Measurements from ENCODE around the gene UNC5CL.

Gene UNC5CL

GRCh38 chr6:41063884-41064285 is 24.9 kb upstream of the UNC5CL start:
- no peak for DNase-seq

- no peak for DNase-seq
These were observed 23.0 kb upstream of the UNC5CL start for GRCh38 chr6:41062056-41062455.

GRCh38 chr6:41061196-41061726 is 22.2 kb upstream of the UNC5CL start:
- no peak for DNase-seq

- DNase-seq = no peak
These were observed 20.5 kb upstream of the UNC5CL start for GRCh38 chr6:41059556-41059955.

- no peak for DNase-seq
These were observed 19.8 kb upstream of the UNC5CL start for GRCh38 chr6:41058783-41059181.

- no peak for DNase-seq
These were observed 17.9 kb upstream of the UNC5CL start for GRCh38 chr6:41056768-41057490.

- no peak for DNase-seq
These were observed 16.1 kb upstream of the UNC5CL start for GRCh38 chr6:41055149-41055548.

- DNase-seq = no peak
These were observed 15.5 kb upstream of the UNC5CL start for GRCh38 chr6:41054511-41054910.

GRCh38 chr6:41053041-41053440 is 14.0 kb upstream of the UNC5CL start, which contains the start of gene APOBEC2:
Gene APOBEC2 (plus strand): TSS chr6:41053202. CDS start chr6:41053348, 146 bp downstream.
- peak; percentile 53 for DNase-seq

- no peak for DNase-seq
These were observed 12.9 kb upstream of the UNC5CL start for GRCh38 chr6:41051873-41052272.

- DNase-seq = no peak
These were observed 11.5 kb upstream of the UNC5CL start for GRCh38 chr6:41050536-41050935.

- no peak for DNase-seq
These were observed 10.9 kb upstream of the UNC5CL start for GRCh38 chr6:41049955-41050354.

GRCh38 chr6:41049521-41049920 is 10.5 kb upstream of the UNC5CL start:
- no peak for DNase-seq

- no peak for DNase-seq
These were observed 9.0 kb upstream of the UNC5CL start for GRCh38 chr6:41047745-41048732.

GRCh38 chr6:41047306-41047705 is 8.3 kb upstream of the UNC5CL start:
- DNase-seq = no peak

- no peak for DNase-seq
These were observed 7.1 kb upstream of the UNC5CL start for GRCh38 chr6:41046084-41046483.

GRCh38 chr6:41045664-41046063 is 6.6 kb upstream of the UNC5CL start:
- no peak for DNase-seq

GRCh38 chr6:41043151-41043550 is 4.1 kb upstream of the UNC5CL start:
- DNase-seq = no peak

GRCh38 chr6:41042226-41043055 is 3.4 kb upstream of the UNC5CL start, which contains the start of gene TSPO2:
Gene TSPO2 (plus strand): TSS chr6:41042467. CDS start chr6:41042986, 519 bp downstream.
- no peak for DNase-seq

- no peak for DNase-seq
These were observed 2.0 kb upstream of the UNC5CL start for GRCh38 chr6:41040940-41041536.

GRCh38 chr6:41040101-41040939 is 1.3 kb upstream of the UNC5CL start:
- DNase-seq = no peak
